HepG2 (cell line): ENCODE results near the gene MAST1. TPM values are rescaled to one million over a fixed set of nuclear protein-coding genes. Genes with fewer than 3 reads are reported as not detected.

Experiments
- BHLHE40 ChIP-seq: IDR thresholded peaks from 2 replicates; pipeline ENCODE4 v1.6.1; 2011; ENCODE audit warnings: low read length, improper control_type of control experiment
- GATAD1 ChIP-seq: IDR thresholded peaks from 2 replicates; pipeline ENCODE4 v1.6.1; 2016; ENCODE audit warnings: missing genetic modification reagents, missing compliant biosample characterization
- KAT7 ChIP-seq: IDR thresholded peaks from 2 replicates; pipeline ENCODE4 v1.6.1; 2018; ENCODE audit warnings: borderline replicate concordance, missing compliant biosample characterization
- MEIS2 ChIP-seq: sonication (generic); formaldehyde crosslinking; IDR thresholded peaks from 2 replicates; pipeline ENCODE4 v1.9.0; 2021; ENCODE audit warnings: mild to moderate bottlenecking, missing genetic modification reagents
- MYC ChIP-seq: sonication (generic); formaldehyde crosslinking; IDR thresholded peaks from 2 replicates; pipeline ENCODE4 v1.9.0; 2021; ENCODE audit warnings: missing genetic modification reagents, borderline replicate concordance
- NCOA2 ChIP-seq: sonication (generic); formaldehyde crosslinking; IDR thresholded peaks from 2 replicates; pipeline ENCODE4 v1.8.0; 2022; ENCODE audit warnings: inconsistent platforms
- NR2F2 ChIP-seq: IDR thresholded peaks from 2 replicates; pipeline ENCODE4 v1.6.1; 2012; ENCODE audit warnings: low read depth, inconsistent platforms, borderline replicate concordance
- PBX3 ChIP-seq: sonication (generic); formaldehyde crosslinking; IDR thresholded peaks from 2 replicates; pipeline ENCODE4 v1.8.1; 2023; ENCODE audit warnings: missing genetic modification reagents, inconsistent platforms, borderline replicate concordance
- RBM39 ChIP-seq: fragments of 200-400 bp; formaldehyde crosslinking; IDR thresholded peaks from one replicate; pipeline ENCODE4 v1.6.1; 2018; ENCODE audit warnings: antibody characterized with exemption, mild to moderate bottlenecking, low read depth, low read length; ENCODE audit not compliant: poor library complexity, severe bottlenecking
- SMC3 ChIP-seq: IDR thresholded peaks from 2 replicates; pipeline ENCODE4 v1.6.1; 2011; ENCODE audit warnings: low read length, improper control_type of control experiment
- TBL1XR1 ChIP-seq: fragments of 150-350 bp; IDR thresholded peaks from 2 replicates; pipeline ENCODE4 v1.6.1; 2014; ENCODE audit warnings: borderline replicate concordance, low read length; ENCODE audit not compliant: partially characterized antibody
- ZKSCAN1 ChIP-seq: fragments of 150-350 bp; IDR thresholded peaks from 2 replicates; pipeline ENCODE4 v1.6.1; 2014; ENCODE audit warnings: low read length
- ZNF383 ChIP-seq: sonication (generic); formaldehyde crosslinking; IDR thresholded peaks from 2 replicates; pipeline ENCODE4 v1.4.0; 2020; ENCODE audit warnings: missing genetic modification reagents, mild to moderate bottlenecking, borderline replicate concordance
- ZNF513 ChIP-seq: sonication (generic); formaldehyde crosslinking; conservative IDR thresholded peaks from 2 replicates; pipeline ENCODE4 v1.5.0; 2020; ENCODE audit warnings: missing genetic modification reagents
- ZNF619 ChIP-seq: sonication (generic); formaldehyde crosslinking; IDR thresholded peaks from 2 replicates; pipeline ENCODE4 v1.4.0; 2020; ENCODE audit warnings: mild to moderate bottlenecking, missing genetic modification reagents
- ZNF781 ChIP-seq: sonication (generic); formaldehyde crosslinking; IDR thresholded peaks from 2 replicates; pipeline ENCODE4 v1.5.1; 2020; ENCODE audit warnings: borderline replicate concordance, mild to moderate bottlenecking, missing genetic modification reagents; ENCODE audit errors: not compliant biosample characterization
- polyA plus RNA-seq, 8 experiments: library from polyadenylated mRNA; depleted of rRNA in 3 of 8; stranded (reverse) in 7 of 8; unstranded in 1 of 8; fragments of >200 nt; fragmentation: Illumina TruSeq in 4 of 8; extraction: Trizol in 4 of 8; gene quantifications; 2 replicates each; pipeline versions ENCODE4 v1.2.1 to v1.2.3, GENCODE V29; 2011 to 2016; ENCODE audit warnings: low read depth in 4 of 8, missing spikeins in 1 of 8, mixed read lengths in 1 of 8; ENCODE audit not compliant: insufficient read depth in 1 of 8
- total RNA-seq, 5 experiments: library from RNA; depleted of rRNA; stranded (reverse); fragments of >200 nt; fragmentation: Illumina TruSeq; extraction: Trizol; gene quantifications; 2 replicates each; pipeline ENCODE4 v1.2.3, GENCODE V29; 2016; ENCODE audit warnings: low read depth in 1 of 5
- TF ChIP-seq, protein P1 (sequence below): IDR thresholded peaks from 2 replicates; pipeline ENCODE4 v1.6.1; 2016; ENCODE audit warnings: missing compliant biosample characterization, missing genetic modification reagents, borderline replicate concordance
- TF ChIP-seq, protein P2 (sequence below): sonication (generic); formaldehyde crosslinking; IDR thresholded peaks from 2 replicates; pipeline ENCODE4 v1.5.0; 2020; ENCODE audit warnings: missing genetic modification reagents
- TF ChIP-seq, protein P3 (sequence below): sonication (generic); formaldehyde crosslinking; IDR thresholded peaks from 2 replicates; pipeline ENCODE4 v1.9.0; 2022; ENCODE audit warnings: missing genetic modification reagents, mild to moderate bottlenecking, borderline replicate concordance
- TF ChIP-seq, protein P4 (sequence below): sonication (generic); formaldehyde crosslinking; IDR thresholded peaks from 2 replicates; pipeline ENCODE4 v1.5.1; 2020; ENCODE audit warnings: mild to moderate bottlenecking, missing genetic modification reagents, moderate library complexity

The MAST1 gene
- total and polyA plus RNA-seq, 2 of the 13 experiments (the other 11 are each of a cell fraction or from before 2014, with no cell fraction given): 0.73 to 4.7 TPM

- TF ChIP-seq, protein P1, sequence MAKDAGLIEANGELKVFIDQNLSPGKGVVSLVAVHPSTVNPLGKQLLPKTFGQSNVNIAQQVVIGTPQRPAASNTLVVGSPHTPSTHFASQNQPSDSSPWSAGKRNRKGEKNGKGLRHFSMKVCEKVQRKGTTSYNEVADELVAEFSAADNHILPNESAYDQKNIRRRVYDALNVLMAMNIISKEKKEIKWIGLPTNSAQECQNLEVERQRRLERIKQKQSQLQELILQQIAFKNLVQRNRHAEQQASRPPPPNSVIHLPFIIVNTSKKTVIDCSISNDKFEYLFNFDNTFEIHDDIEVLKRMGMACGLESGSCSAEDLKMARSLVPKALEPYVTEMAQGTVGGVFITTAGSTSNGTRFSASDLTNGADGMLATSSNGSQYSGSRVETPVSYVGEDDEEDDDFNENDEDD: peak; percentile 49; the same call in 1 of the 2 replicates
- TF ChIP-seq MYC (CRISPR knock-in tag): peak; percentile 73
- peak; percentile 38; the same call in 1 of the 2 replicates for TF ChIP-seq SMC3
- TF ChIP-seq PBX3 (CRISPR knock-in tag): no peak
- TF ChIP-seq ZNF781 (CRISPR knock-in tag): peak; percentile 38
- TF ChIP-seq TBL1XR1: no peak
- TF ChIP-seq RBM39: no peak
- peak; percentile 36; the same call in 1 of the 2 replicates for TF ChIP-seq MEIS2 (CRISPR knock-in tag)
- TF ChIP-seq, protein P2, sequence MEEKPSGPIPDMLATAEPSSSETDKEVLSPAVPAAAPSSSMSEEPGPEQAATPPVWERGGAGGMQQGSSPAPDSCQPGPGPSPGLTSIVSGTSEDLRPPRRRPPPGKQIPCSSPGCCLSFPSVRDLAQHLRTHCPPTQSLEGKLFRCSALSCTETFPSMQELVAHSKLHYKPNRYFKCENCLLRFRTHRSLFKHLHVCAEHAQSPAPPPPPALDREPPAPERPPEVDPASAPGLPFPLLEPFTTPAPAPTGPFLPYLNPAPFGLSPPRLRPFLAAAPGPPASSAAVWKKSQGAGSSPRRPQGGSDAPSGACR (CRISPR knock-in tag): 0 out of 2 replicates have a peak, but pooled peaks have one; percentile 2
- TF ChIP-seq, protein P3, sequence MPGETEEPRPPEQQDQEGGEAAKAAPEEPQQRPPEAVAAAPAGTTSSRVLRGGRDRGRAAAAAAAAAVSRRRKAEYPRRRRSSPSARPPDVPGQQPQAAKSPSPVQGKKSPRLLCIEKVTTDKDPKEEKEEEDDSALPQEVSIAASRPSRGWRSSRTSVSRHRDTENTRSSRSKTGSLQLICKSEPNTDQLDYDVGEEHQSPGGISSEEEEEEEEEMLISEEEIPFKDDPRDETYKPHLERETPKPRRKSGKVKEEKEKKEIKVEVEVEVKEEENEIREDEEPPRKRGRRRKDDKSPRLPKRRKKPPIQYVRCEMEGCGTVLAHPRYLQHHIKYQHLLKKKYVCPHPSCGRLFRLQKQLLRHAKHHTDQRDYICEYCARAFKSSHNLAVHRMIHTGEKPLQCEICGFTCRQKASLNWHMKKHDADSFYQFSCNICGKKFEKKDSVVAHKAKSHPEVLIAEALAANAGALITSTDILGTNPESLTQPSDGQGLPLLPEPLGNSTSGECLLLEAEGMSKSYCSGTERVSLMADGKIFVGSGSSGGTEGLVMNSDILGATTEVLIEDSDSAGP (CRISPR knock-in tag): peak; percentile 54; the same call in 1 of the 2 replicates
- TF ChIP-seq, protein P4, sequence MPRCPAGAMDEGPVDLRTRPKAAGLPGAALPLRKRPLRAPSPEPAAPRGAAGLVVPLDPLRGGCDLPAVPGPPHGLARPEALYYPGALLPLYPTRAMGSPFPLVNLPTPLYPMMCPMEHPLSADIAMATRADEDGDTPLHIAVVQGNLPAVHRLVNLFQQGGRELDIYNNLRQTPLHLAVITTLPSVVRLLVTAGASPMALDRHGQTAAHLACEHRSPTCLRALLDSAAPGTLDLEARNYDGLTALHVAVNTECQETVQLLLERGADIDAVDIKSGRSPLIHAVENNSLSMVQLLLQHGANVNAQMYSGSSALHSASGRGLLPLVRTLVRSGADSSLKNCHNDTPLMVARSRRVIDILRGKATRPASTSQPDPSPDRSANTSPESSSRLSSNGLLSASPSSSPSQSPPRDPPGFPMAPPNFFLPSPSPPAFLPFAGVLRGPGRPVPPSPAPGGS (CRISPR knock-in tag): 0 out of 2 replicates have a peak, but pooled peaks have one; percentile 57
- 0 out of 2 replicates have a peak, but pooled peaks have one; percentile 12 for TF ChIP-seq NCOA2 (CRISPR knock-in tag)
- peak; percentile 59; the same call in 1 of the 2 replicates for TF ChIP-seq ZNF619 (CRISPR knock-in tag)
- peak; percentile 55; the same call in 1 of the 2 replicates for TF ChIP-seq GATAD1
- TF ChIP-seq NR2F2: no peak
- no peak for TF ChIP-seq ZNF513 (CRISPR knock-in tag)
- TF ChIP-seq ZNF383 (CRISPR knock-in tag): no peak
- no peak for TF ChIP-seq ZKSCAN1
- no peak for TF ChIP-seq KAT7
- TF ChIP-seq BHLHE40: peak; percentile 25; the same call in 1 of the 2 replicates
These were observed 26.7 kb downstream of the MAST1 start (continued) for GRCh38 chr19:12864721-12865715.
